Mesodermal cell (in vitro differentiated cells): ENCODE measurements around the gene LMAN1.

Experiments
- H3K27ac ChIP-seq: 2 replicates; pipeline ENCODE4 v1.7.0; 2013; ENCODE audit warnings: mild to moderate bottlenecking, low read depth, low read length, moderate library complexity; ENCODE audit not compliant: severe bottlenecking
- H3K36me3 ChIP-seq: 2 replicates; pipeline ENCODE4 v1.7.1; 2013; ENCODE audit warnings: mild to moderate bottlenecking, low read length, moderate library complexity; ENCODE audit not compliant: control insufficient read depth, insufficient read depth
- H3K4me1 ChIP-seq: one replicate; pipeline ENCODE4 v1.7.1; 2013; ENCODE audit warnings: mild to moderate bottlenecking, low read length; ENCODE audit not compliant: insufficient read depth, control insufficient read depth, poor library complexity, severe bottlenecking
- H3K4me3 ChIP-seq: 2 replicates; pipeline ENCODE4 v1.7.0; 2013; ENCODE audit warnings: low read length, control low read depth, mild to moderate bottlenecking; ENCODE audit not compliant: insufficient read depth, poor library complexity, severe bottlenecking; ENCODE audit errors: extremely low read depth
- H3K9me3 ChIP-seq: 2 replicates; pipeline ENCODE4 v1.7.1; 2013; ENCODE audit warnings: mild to moderate bottlenecking, low read length, moderate library complexity; ENCODE audit not compliant: control insufficient read depth
- WGBS, 2 experiments: methylation state at CpG; one replicate each; pipeline ENCODE4 v1.1.5; 2013; ENCODE audit warnings: missing lambda C conversion rate in 2 of 2; ENCODE audit not compliant: insufficient coverage in 2 of 2; 5-methylcytosine and 5-hydroxymethylcytosine counted together

LMAN1 gene

DNA sequence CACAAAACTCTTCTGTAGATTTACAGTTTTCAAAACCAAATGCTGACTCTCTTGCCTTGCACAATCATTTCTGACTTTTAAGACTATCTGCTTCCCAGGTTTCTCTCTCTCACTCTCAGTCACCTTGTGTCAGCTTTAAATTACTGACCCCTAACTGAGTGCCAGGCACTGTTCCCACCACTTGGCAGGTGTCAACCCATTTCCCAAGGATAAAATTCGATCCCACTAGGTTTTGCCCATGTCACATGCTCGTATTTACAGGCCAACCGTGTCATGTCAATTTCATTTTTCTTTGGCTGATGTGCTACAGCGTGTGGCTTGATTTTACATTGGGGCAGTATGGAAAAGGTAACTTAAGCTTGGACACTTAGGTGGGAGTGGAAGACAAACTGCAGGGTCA lies 26.1 kb upstream of the LMAN1 start:
- WGBS, 2 experiments: 75 to 82% methylated on average over 2 to 4 of the region's 4 CpGs
- H3K4me3 ChIP-seq: no peak overlapping the region

GRCh38 chr18:59383851-59384250 lies 24.8 kb upstream of the LMAN1 start:
- Histone ChIP-seq H3K4me1 (no peaks in the 10 kb centered on the region), H3K36me3 (no peaks in the 10 kb centered on the region), H3K9me3 (no peaks in the 10 kb centered on the region), H3K4me3 (no peak overlapping the region), H3K27ac (no peak overlapping the region)
- 68 to 79% methylated on average over 4 of the region's 6 CpGs for WGBS, 2 experiments

More for the DNA sequence above, 26.1 kb upstream of the LMAN1 start:
- Histone ChIP-seq H3K27ac (no peak overlapping the region), H3K4me1 (no peaks in the 10 kb centered on the region), H3K9me3 (no peaks in the 10 kb centered on the region), H3K36me3 (no peaks in the 10 kb centered on the region)

- H3K27ac ChIP-seq: no peak overlapping the region
- H3K36me3 ChIP-seq: no peaks in the 10 kb centered on the region
- no peaks in the 10 kb centered on the region for H3K9me3 ChIP-seq
- 66 to 93% methylated on average over 3 of the region's 7 CpGs for WGBS, 2 experiments
- no peaks in the 10 kb centered on the region for H3K4me1 ChIP-seq
- no peak overlapping the region for H3K4me3 ChIP-seq
Measured at GRCh38 chr18:59382383-59382782, 23.3 kb upstream of the LMAN1 start.

DNA sequence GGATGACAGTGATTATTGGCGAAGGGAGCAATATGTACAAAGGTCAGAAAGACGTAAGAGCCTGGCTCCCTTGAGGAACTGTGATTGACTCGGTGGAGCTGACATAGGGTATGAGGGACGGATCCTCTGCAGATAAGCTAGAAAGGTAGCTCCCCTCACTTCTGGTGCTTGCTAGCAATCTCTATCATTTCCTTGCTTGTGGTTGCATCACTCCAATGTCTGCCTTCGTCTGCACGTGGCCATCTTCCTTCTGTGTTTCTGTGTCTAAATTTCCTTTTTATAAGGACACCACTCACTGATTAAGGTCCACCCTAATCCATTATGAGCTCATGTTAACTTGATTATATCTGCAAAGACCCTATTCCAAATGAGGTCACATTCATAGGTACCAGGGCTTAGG lies 22.9 kb upstream of the LMAN1 start:
- Histone ChIP-seq H3K9me3 (no peaks in the 10 kb centered on the region), H3K36me3 (no peaks in the 10 kb centered on the region), H3K4me3 (no peak overlapping the region), H3K4me1 (no peaks in the 10 kb centered on the region), H3K27ac (no peak overlapping the region)
- 80 to 82% methylated on average over 4 to 5 of the region's 6 CpGs for WGBS, 2 experiments

DNA sequence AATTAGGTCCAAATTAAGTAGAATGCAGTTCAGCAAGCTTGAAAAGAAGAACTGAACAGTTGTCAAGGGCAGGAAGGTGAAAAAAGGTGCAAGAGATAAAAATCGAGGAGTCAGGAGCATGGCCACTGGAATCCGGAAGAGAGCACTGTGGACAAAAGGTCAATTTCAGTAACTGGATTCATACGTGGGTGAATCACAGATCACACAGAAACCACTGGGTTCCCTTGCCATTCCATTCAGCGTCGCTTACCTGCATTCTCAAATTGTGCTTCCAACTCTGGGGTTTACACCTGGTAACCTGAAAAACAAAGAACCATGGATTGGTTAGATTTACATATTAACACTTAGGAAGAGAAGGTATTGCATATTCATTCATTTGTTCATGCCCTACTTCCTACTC lies 21.6 kb upstream of the LMAN1 start:
- Histone ChIP-seq H3K36me3 (no peaks in the 10 kb centered on the region), H3K4me3 (no peak overlapping the region), H3K27ac (no peak overlapping the region), H3K4me1 (no peaks in the 10 kb centered on the region), H3K9me3 (no peaks in the 10 kb centered on the region)
- WGBS, 2 experiments: 66 to 69% methylated on average over 3 of the region's 5 CpGs

DNA sequence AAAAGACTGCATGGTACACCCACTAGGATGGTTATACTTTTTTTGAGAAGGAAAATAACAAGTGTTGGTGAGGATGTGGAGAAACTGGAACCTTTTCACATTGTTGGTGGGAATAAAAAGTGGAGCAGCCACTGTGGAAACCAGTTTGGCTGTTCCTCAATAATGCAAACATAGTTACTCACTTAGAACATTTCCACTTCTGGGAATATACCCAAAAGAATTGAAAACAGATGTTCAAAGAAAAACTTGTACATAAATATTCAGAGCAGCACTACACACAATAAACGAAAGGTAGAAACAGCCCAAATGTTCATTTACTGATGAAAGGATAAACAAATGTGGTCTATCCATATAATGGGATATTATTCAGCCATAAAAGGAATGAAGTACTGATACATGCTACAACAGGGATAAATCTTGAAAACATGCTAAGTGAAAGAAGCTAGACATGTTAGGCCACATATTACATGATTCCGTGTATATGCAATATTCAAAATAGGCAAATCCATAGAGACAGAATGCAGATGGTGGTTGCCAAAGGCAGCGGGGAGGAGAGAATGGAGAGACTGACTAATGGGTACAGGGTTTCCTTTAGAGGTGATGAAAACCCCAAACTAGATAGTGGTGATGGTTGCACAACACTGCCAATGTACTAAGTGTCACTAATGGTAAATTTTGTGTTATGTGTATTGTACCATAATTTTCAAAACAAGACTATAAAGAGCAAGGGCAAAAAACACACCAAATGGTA lies 20.9 kb upstream of the LMAN1 start:
- Histone ChIP-seq H3K27ac (no peak overlapping the region), H3K4me1 (no peaks in the 10 kb centered on the region), H3K36me3 (no peaks in the 10 kb centered on the region), H3K4me3 (no peak overlapping the region), H3K9me3 (no peaks in the 10 kb centered on the region)
- 57 to 88% methylated on average over 1 to 2 of the region's 3 CpGs for WGBS, 2 experiments

DNA sequence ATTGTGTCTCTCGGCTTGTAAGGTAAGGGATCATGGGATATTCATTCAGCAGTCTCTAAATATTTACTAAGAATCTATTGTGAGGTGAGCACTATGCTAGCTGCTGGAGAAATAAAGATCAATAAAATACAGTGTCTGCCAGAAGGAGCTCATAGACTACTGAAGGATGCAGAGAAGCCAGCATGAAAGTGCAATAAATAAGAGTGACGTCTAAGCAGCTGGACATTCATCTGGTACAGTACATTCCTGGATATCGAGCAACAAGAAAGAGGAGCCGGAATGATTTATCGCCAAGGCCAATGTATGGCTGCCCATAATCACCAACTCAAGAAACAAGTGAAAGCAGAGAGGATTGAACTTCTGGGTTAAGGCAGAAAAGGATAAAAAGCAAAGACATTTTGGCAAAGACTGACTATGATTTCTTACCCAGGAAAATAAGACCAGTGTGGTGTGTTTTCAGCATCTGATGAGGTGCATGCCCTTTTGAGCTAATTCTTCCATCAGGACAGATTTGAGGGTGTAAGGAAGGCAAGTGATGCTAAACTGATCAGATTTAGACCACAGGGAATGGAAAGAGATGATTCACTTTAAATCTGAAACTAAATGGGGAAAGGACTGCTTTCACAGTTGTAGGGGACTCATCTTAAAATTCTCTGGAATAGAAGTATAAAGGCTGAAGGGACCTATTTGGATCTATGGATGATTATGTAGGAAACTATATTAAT lies 18.7 kb upstream of the LMAN1 start:
- Histone ChIP-seq H3K27ac (no peak overlapping the region), H3K9me3 (no peaks in the 10 kb centered on the region), H3K4me1 (no peaks in the 10 kb centered on the region), H3K36me3 (no peaks in the 10 kb centered on the region), H3K4me3 (no peak overlapping the region)
- 82 to 83% methylated on average over 1 to 2 of the region's 5 CpGs for WGBS, 2 experiments

GRCh38 chr18:59376351-59376935 lies 17.4 kb upstream of the LMAN1 start:
- Histone ChIP-seq H3K4me3 (no peak overlapping the region), H3K9me3 (no peaks in the 10 kb centered on the region)

GRCh38 chr18:59374128-59374527 lies 15.1 kb upstream of the LMAN1 start:
- no peak overlapping the region for H3K27ac ChIP-seq
- no peaks in the 10 kb centered on the region for H3K4me1 ChIP-seq
- 74 to 89% methylated on average over 3 of the region's 3 CpGs for WGBS, 2 experiments
- no peaks in the 10 kb centered on the region for H3K9me3 ChIP-seq
- no peak overlapping the region for H3K4me3 ChIP-seq
- no peaks in the 10 kb centered on the region for H3K36me3 ChIP-seq

More at GRCh38 chr18:59376351-59376935, 17.4 kb upstream of the LMAN1 start:
- H3K36me3 ChIP-seq: no peaks in the 10 kb centered on the region
- no peaks in the 10 kb centered on the region for H3K4me1 ChIP-seq
- no peak overlapping the region for H3K27ac ChIP-seq
- WGBS, 2 experiments: 64 to 71% methylated on average over 4 to 5 of the region's 7 CpGs

- WGBS, 2 experiments: 82 to 100% methylated on average over 1 to 2 of the region's 2 CpGs
- Histone ChIP-seq H3K27ac (no peak overlapping the region), H3K9me3 (no peaks in the 10 kb centered on the region)
Measured at GRCh38 chr18:59372975-59373374, 13.9 kb upstream of the LMAN1 start.

GRCh38 chr18:59360381-59360780 lies 1.3 kb upstream of the LMAN1 start:
- no peaks in the 10 kb centered on the region for H3K9me3 ChIP-seq
- no peak overlapping the region for H3K4me3 ChIP-seq
- 90% methylated on average over 2 of the region's 3 CpGs for WGBS, 2 experiments
- no peak overlapping the region for H3K27ac ChIP-seq
- H3K4me1 ChIP-seq: no peaks in the 10 kb centered on the region
- H3K36me3 ChIP-seq: peaks cover 17% of the 10 kb centered on the region

More at GRCh38 chr18:59372975-59373374, 13.9 kb upstream of the LMAN1 start:
- Histone ChIP-seq H3K36me3 (no peaks in the 10 kb centered on the region), H3K4me1 (no peaks in the 10 kb centered on the region), H3K4me3 (no peak overlapping the region)
